ENCODE results near the gene LRRN2. TPM values are rescaled to one million over a fixed set of nuclear protein-coding genes. Genes with fewer than 3 reads are reported as not detected.

LRRN2 gene
- total and polyA plus RNA-seq, 8 donors: 0.43 to 4.1 (median 1.0) TPM; not detected in 2

- no peak for DNase-seq
- peaks cover 0 to 3% (median 0%) of the 10 kb centered on the region in 4 donors for H3K4me1 ChIP-seq
- peaks cover 0 to 4% (median 0%) of the 10 kb centered on the region in 3 donors for H3K27me3 ChIP-seq
- no peak for TF ChIP-seq CTCF (IDR thresholded peaks at IDR 0.05)
- no peak for TF ChIP-seq POLR2AphosphoS5 (IDR thresholded peaks at IDR 0.05)
- no peak for TF ChIP-seq EP300 (IDR thresholded peaks at IDR 0.05)
- no peak for TF ChIP-seq POLR2A (IDR thresholded peaks at IDR 0.05)
- H3K27ac ChIP-seq: no peak overlapping the region
- H3K4me3 ChIP-seq: no peak overlapping the region
- 87 to 94% (median 92%) methylated on average over 6 of the region's 6 CpGs for WGBS, 5 donors
- intact Hi-C loops (cut with DNase I; ENCODE audit: low total_unique reads): no loop called here
- H3K9me3 ChIP-seq: peaks cover 0 to 5% (median 0%) of the 10 kb centered on the region in 4 donors
- H3K36me3 ChIP-seq: no peaks in the 10 kb centered on the region
These were observed 42.0 kb downstream of the LRRN2 start for GRCh38 chr1:204643503-204643902.

GRCh38 chr1:204641936-204642335, 43.6 kb downstream of the LRRN2 start:
- 70 to 83% (median 79%) methylated on average over 3 of the region's 3 CpGs for WGBS, 5 donors
- intact Hi-C loops (cut with DNase I; ENCODE audit: low total_unique reads): no loop called here
- Histone ChIP-seq H3K27ac (no peak overlapping the region), H3K36me3 (no peaks in the 10 kb centered on the region), H3K4me1 (peaks cover 0 to 14% (median 4%) of the 10 kb centered on the region in 4 donors), H3K27me3 (peaks cover 0 to 4% (median 0%) of the 10 kb centered on the region in 3 donors), H3K4me3 (no peak overlapping the region), H3K9me3 (peaks cover 0 to 5% (median 0%) of the 10 kb centered on the region in 4 donors)
- no peak for DNase-seq
- TF ChIP-seq POLR2AphosphoS5 (IDR thresholded peaks at IDR 0.05) (no peak), CTCF (IDR thresholded peaks at IDR 0.05) (no peak), POLR2A (IDR thresholded peaks at IDR 0.05) (no peak), EP300 (IDR thresholded peaks at IDR 0.05) (no peak)

- no peak for TF ChIP-seq EP300 (IDR thresholded peaks at IDR 0.05)
- TF ChIP-seq CTCF (IDR thresholded peaks at IDR 0.05): no peak
- no peak for TF ChIP-seq POLR2A (IDR thresholded peaks at IDR 0.05)
- TF ChIP-seq POLR2AphosphoS5 (IDR thresholded peaks at IDR 0.05): no peak
- Histone ChIP-seq H3K36me3 (no peaks in the 10 kb centered on the region), H3K4me3 (no peak overlapping the region), H3K27ac (no peak overlapping the region), H3K4me1 (peaks cover 0 to 14% (median 4%) of the 10 kb centered on the region in 4 donors), H3K9me3 (peaks cover 0 to 5% (median 0%) of the 10 kb centered on the region in 4 donors), H3K27me3 (peaks cover 0 to 4% (median 0%) of the 10 kb centered on the region in 3 donors)
- 74 to 82% (median 79%) methylated on average over 1 of the region's 1 CpG for WGBS, 5 donors
- DNase-seq: no peak
- intact Hi-C loops (cut with DNase I; ENCODE audit: low total_unique reads): no loop called here
These were observed 44.1 kb downstream of the LRRN2 start for GRCh38 chr1:204641455-204641854.

GRCh38 chr1:204640578-204640977, 45.0 kb downstream of the LRRN2 start:
- Histone ChIP-seq H3K9me3 (peaks cover 0 to 5% (median 0%) of the 10 kb centered on the region in 4 donors), H3K27ac (no peak overlapping the region), H3K27me3 (peaks cover 0 to 4% (median 0%) of the 10 kb centered on the region in 3 donors), H3K4me3 (no peak overlapping the region), H3K36me3 (no peaks in the 10 kb centered on the region), H3K4me1 (peaks cover 0 to 14% (median 4%) of the 10 kb centered on the region in 4 donors)
- WGBS, 5 donors: 72 to 89% (median 79%) methylated on average over 2 of the region's 2 CpGs
- TF ChIP-seq CTCF (IDR thresholded peaks at IDR 0.05): no peak
- TF ChIP-seq POLR2A (IDR thresholded peaks at IDR 0.05): no peak
- TF ChIP-seq EP300 (IDR thresholded peaks at IDR 0.05): no peak
- no peak for TF ChIP-seq POLR2AphosphoS5 (IDR thresholded peaks at IDR 0.05)
- no peak for DNase-seq
- intact Hi-C loops (cut with DNase I; ENCODE audit: low total_unique reads): no loop called here

Measured in stomach (tissue), 9 donors.